Limb (tissue), 2 donors: Measurements from ENCODE around the gene OTUB2.
"Not testable (repeated sequence)": the region's sequence is repeated elsewhere in the genome, so short reads cannot be mapped to it uniquely, and the experiment has no call there.

ENCODE experiments used
- DNase-seq, 2 donors: peaks; one replicate each; pipeline ENCODE4 v3.0.0-alpha.2; 2016; ENCODE audit errors: extremely low spot score in 2 of 2

OTUB2 gene

DNA sequence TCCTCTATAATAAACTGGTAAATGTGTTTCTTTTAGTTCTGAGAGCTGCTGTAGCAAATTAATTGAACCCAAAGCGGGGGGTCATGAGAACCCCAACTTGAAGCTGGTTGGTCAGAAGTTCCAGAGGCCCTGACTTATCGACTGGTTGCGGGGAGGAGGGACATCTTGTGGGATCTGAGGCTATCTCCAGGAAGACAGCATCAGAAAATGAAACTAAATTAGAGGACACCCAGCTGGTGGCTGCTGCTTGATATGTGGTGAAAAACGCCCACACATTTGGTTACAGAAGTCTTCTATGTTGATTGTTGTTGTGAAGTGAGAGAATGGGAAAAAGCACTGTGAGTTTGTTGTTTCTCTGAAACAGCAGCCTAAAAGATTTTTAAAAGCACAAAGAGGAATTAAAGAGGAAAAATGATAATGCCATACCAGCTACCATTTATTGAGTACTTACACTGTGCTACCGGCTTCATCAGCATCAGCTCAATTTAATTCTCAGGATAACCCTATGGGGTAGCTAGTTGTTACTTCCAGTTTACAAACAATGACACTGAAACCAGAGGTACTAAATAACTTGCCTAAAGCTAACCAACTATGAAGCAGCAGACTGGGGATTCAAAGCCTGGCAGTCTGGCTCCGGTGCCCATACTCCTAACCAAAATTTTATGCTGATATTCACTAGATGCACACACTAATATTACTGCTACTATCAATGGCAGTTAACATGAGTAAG lies 30.6 kb downstream of the OTUB2 start:
- no peak for DNase-seq

DNA sequence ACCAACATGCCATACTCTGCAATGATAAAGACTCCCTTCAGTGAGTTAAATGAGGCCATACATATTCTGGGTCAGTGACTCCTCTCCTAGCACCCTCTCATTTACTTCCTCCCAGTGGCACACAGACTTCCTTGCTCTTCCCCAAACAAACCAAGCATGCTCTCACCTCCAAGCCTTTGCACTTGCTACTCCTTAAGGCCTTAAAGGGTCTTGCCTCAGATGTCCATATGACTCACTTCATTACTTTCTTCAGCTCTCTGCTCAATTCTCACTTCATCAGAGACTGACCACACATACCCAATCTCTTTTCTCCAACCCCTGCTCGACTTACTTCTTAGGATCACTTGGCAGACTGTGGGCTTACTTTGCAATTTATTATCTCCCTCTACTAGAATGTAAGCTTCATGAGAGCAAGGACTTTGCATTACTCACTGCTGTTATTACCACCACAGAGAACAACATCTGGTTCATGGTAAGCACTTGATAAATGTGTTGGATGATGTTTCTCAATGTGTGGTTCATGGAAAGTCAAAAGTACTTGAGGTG lies 32.1 kb downstream of the OTUB2 start:
- DNase-seq, result no peak

DNA sequence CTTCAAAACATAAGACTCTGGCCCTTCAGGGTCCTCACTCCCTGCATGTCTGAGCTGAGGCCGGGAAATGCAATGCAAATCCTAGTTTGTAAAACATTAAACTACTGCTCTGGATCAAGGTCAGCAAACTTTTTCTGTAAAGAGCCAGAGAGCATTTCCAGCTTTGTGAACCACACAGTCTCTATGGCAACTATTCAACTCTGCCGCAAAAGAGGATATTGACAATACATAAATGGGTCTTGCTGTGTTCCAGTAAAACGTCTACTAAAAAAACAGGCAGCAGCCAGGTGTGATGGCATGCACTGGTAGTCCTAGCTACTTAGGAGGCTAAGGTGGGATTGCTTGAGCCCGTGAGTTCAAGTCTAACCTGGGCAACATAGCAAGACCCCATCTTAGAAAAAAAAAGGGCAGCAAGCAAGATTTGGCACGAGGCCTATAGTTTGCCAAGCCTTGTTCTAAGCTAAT lies 32.6 kb downstream of the OTUB2 start:
- DNase-seq, result no peak

DNA sequence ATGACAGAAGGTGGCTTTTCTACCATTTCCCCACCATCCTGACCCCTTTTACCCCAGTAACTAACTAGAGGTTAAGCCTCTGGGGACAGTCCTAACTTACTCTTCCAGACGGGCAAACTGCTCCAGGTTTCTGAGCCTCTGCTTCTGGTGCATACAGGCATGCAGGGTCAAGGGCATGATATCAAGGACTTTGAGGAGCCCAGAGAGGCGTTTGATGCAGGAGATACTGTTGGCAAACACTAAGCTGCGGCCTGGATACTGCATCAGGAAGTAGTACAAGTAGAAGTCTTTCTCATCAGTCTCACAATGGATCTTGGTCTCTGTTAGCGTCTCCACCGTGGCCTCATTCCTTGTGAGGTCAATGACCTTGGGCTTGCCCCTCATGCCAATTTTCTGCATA lies 33.9 kb downstream of the OTUB2 start:
- no peak for DNase-seq

DNA sequence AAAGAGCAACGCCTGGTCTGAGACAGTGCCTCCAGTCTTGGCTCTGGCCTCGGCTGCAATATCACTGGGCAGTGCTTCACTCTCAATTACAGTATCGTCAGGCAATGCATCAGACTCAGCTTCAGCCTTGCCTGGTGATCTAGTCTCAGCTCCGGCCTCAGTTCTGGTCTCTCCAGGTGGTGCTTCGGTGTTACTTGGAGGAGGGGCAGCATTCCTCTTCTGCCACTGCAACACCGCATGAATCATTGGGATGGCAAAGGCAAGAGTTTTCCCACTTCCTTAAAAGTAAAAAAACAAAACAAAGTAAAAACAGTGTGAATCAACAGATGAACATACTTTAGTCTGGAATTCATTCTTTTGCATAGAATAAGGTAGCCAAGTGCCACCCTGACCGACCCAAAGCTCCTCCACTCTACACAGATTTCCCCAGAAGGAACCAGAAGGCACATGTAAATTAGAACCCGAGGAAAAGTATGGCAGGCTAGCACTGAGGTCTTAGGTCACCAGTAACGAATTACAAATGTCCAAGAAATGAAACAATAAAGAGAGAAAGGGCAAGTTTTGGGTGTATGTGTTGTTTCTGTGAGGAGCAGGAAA lies 36.3 kb downstream of the OTUB2 start:
- DNase-seq, result no peak

DNA sequence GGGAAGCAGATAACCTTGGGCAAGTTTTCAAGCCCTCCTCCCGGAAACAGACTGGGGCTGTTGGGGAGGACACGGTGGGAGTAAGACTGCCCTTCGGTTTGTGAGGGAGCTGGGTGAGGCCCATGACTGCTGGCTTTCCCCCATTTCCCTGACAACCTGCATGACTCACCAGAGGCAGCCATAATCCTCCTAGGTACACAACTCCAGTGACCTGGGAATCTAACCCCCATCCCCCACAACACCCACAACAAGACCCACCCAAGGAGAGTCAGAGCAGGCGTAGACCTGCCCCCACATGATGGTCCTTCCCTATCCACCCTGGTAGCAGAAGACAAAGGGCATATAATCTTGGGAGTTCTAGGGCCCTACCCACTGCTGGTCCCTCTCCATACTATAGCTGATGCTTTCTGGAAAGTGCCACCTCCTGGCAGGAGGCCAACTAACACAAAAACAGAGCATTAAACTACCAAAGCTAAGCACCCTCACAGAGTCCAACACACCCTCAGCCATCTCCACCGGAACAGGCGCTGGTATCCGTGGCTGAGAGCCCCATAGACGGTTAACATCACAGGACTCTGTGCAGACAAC lies 40.0 kb downstream of the OTUB2 start:
- DNase-seq, result no peak

DNA sequence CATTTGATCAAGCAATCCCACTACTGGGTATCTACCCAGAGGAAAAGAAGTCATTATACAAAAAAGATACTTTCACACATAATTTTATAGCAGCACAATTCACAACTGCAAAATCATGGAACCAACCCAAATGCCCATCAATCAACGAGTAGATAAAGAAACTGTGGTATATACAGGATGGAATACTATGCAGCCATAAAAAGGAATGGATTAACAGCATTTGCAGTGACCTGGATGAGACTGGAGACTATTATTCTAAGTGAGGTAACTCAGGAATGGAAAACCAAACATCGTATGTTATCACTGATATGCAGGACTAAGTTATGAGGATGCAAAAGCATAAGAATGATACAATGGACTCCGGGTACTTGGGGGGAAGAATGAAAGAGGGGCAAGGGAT lies 45.9 kb downstream of the OTUB2 start:
- DNase-seq, result not testable (repeated sequence)

DNA sequence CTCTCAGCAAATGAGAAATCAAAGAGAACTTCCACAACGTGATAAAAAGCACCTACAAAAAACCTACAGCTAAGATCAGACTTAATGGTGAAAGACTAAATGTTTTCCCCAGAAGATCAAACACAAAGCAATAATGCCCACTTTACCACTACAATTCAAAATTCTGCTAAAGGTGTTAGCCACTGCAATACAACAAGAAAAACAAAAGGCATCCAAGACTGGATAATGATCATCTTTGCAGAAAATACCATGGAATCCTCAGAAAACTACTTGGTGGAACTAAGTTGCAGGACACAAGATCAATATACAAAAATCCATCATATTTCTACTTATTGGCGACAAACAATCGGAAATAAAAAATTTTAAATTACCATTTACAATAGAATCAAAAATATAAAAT lies 48.4 kb downstream of the OTUB2 start:
- DNase-seq, result no peak

DNA sequence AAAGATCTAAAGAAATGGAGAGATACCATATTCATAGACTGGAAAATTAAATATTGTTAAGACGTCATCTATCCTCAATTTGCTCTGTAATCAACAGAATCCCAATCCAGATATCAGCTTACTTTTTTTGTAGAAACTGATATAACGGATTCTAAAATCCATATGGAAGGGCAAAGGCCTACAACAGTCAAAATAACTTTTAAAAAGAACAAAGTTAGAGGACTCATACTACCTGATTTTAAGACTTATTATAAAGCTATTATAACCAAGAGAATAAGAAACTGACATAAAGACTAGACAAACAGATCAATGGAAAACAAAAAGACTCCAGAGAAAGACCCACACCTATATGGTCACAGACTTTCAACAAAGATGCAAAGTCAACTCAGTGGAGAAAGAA lies 48.9 kb downstream of the OTUB2 start:
- DNase-seq, result no peak

DNA sequence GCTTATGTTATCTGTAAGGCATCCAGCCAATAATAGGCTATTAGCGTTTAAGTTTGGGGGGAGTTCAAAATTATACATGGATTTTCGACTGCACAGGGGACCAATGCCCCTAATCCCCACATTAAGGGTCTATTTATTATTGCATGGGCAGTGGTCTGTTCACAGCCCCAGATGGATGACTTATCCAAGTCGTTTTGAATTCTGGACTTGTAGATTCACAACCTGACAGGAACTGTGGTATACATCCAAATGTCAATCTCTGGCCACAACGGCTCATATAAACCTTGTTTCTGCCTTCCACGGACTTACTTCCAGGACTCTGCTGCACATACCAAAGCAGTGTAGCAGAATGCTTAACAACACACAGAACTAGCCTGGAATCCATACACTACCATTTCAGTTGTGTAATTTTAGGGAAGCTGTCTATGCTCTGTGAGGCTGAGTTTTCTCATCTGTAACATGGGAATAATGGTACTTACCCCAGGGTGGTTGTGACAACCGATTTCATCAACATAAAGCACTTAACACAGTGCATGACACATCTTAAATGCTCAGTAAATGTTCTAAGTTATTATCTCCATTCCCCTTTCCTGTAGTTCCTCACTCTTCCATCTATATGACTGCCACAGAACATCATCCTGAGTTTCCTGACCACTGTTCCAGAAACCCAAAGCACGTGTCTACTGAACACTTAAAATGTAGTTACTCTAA lies 51.1 kb downstream of the OTUB2 start:
- DNase-seq, result no peak

DNA sequence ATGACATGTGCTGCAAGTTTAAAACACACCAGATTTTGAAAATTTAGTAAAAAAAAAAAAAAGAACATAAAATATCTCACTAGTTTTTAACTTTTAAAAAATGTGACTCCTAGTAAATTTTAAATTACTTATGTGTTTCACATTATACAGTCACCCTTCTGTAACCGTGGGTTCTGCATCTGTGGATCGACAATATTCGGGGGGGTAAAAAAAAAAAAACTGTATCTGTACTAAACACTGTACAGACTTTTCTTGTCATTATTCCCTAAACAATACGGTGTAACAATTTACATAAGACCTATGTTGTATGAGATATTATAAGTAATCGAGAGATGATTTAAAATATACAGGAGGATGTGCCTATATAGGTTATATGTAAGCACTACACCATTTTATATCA lies 51.7 kb downstream of the OTUB2 start:
- DNase-seq, result no peak

DNA sequence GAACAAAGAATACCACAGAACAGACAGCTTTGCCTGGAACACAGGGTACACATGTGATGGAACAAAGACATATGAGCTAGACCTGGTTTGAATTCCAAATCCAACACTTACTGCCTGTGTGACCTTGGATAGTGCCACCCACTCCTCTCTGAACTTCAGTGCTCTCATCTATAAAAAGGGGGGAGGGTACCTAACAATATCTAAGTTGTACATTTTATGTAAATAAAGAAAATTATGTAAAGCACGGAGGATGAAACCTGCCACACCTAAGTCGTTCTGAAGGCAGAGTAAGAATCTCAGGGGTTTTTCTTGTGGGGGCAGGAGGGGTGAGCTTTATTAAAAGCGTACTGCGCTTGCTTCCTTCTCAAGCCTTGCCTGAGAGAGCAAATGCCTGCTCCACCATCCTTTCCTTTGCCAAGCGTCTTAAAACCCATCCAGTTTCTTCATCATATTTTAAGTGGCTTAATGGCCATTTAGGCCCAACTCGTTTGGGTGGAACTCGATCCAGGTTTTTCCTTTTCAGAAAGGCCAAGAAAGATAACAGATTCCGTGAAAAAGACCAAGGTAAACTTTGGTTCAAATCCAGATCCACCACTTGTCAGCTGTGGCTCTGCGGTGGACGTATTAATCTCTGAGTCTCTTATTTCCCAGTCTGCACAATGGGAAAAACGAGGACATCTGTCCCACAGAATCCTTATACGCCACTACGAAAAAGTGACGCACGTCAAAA lies 53.9 kb downstream of the OTUB2 start:
- peak in 1 of 2 donors; percentile 33 for DNase-seq

DNA sequence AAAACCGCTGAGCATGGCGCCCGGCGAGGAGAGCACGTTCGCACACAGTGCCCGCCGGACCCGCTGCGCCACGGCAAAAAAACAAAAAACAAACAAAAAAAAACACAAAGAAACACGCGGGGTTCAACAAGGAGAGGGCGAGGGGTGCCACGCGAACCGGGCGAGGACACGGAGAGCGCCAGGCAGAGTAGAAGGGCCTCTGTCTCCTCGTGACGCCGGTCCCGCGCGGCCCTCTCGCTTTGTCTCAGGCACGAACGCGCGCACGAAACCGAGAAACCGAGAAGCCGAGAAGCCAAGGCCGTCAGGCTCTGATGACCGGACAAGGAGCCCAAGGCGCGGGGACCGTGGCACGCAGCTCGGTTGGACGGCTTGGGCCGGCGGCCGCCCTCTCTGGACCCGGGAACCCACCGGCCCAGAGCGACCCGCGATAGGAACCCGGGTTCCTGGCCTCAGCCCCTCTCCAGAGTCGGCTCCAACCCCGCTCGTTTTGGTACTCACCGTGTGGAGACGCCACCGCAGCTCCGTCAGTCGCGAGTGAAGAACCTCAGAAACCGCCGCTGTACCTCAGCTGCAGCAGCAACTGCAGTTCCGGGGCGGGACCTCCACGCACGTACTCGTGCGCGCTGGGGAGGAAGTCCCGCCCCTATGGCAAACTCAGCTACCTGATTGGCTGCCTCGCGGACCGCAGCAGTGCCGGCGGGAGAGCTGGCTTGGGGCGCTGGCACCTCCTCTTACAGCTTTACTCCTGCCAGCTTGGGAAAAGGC lies 54.7 kb downstream of the OTUB2 start, which contains the start of the genes DDX24 and IFI27L1:
DDX24 (minus strand) TSS at position 582 of the 765 bp plus-strand sequence. CDS start 1,460 bp downstream, outside the sequence.
IFI27L1 (plus strand) TSS at position 690 of the 765 bp plus-strand sequence. CDS start 15,628 bp downstream, outside the sequence.
- peak; percentile 96 to 97 for DNase-seq

DNA sequence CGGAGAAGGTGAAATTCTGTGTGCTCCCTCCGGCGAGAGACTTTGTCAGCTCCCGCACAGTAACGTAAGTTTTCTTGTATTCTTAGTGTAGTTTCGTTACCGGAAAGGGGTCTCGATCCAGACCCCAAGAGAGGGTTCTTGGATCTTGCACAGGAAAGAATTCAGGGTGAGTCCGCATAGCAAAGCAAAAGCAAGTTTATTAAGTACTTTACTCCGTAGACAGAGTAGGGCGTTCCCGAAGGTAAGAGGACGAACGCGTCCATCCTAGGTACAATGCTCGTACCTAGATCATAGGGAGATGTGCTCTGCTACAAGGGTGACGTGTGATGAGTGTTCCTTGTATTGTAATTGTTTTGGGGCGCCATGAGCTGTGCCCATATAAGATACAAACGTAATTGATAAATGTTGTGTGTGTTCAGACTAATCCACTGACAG lies 55.3 kb downstream of the OTUB2 start:
- DNase-seq, result no peak

DNA sequence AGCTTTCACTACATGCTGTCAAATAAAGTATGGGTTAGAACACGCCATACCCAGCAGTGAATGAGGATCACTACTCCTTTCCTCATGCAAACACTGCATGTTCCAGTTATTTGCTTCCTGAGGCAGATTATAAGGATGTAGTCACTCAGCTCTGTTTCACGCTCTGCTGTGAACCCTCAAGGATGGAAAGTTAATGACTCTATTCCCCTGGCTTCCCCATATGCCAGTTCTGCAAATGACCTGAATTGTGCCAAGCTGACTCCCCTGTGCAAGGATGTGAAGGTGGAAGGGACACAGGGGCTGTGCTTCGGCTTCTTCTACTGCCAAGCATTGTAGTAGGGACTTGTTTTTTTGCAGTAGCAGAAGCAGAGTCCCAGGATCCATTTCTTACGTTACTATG lies 61.8 kb downstream of the OTUB2 start:
- no peak for DNase-seq

DNA sequence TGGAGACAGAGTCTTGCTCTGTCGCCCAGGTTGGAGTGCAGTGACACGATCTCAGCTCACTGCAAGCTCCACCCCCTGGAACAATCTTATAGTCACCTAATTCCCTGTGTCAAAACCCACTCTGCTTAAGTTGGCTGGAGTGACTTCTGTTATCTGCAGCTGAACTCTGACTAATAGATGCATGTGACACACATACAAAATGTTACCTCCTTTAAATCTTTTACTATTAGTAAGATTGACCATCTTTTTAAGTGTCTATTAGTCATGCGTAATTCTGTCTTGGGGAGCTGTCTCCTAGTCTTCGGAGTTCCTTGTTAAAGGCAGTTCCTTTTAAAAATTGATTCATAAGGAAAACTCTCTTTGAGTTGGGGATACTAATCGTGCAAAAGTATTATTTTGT lies 62.4 kb downstream of the OTUB2 start:
- DNase-seq, result no peak

DNA sequence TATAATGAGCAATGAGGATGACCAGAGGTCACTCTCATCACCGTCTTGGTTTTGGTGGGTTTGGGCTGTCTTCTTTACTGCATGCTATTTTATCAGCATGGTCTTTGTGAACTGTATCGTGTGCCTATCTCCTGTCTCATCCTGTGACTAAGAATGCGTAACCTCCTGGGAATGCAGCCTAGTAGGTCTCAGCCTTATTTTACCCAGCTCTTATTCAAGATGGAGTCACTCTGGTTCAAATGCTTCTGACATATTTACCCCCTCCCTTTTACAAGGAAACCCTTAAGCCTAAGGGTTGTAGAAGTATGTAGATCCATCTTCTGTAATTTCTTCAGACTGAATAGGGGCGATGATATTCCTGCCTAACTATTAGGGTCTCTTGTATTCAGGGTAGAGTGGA lies 63.3 kb downstream of the OTUB2 start:
- no peak for DNase-seq

DNA sequence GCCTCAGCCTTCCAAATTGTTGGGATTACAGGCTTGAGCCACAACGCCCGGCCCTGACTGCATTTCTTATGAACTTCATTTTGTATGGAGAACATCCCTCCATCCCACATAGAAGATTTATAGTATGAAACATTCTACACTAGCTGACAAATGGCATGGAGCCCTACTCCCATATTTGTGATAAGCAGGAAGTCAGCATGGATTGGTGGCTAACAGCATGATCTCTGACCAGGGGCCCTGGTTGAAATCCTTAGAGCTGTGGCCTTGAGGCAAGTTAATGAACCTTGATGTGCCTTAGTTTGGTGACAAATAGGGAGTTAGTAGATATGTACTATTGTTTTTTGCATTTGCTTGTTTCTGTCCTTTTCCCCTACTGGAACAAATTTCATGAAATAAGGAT lies 67.3 kb downstream of the OTUB2 start:
- DNase-seq, result no peak

DNA sequence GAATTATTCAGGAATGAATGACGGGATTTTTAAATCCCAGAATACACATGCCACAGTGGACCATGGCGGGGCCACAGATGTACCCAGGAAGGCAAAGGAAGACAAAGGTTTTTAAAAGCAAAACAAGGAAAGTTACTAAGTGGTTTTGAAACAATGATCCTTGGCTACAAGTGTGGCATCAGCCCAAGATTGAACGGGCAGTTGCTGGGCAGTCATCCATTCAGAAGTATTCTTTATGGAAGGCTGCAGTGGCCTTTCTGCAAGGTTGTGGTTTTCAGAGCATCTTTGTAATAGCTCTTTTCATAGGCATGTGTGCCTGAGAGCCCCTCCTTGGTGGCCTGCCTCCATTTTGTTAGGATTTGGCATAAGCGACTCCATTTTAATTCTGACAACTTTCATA lies 71.0 kb downstream of the OTUB2 start:
- DNase-seq, result no peak
